ENCODE measurements around the gene SGO2.

DNA sequence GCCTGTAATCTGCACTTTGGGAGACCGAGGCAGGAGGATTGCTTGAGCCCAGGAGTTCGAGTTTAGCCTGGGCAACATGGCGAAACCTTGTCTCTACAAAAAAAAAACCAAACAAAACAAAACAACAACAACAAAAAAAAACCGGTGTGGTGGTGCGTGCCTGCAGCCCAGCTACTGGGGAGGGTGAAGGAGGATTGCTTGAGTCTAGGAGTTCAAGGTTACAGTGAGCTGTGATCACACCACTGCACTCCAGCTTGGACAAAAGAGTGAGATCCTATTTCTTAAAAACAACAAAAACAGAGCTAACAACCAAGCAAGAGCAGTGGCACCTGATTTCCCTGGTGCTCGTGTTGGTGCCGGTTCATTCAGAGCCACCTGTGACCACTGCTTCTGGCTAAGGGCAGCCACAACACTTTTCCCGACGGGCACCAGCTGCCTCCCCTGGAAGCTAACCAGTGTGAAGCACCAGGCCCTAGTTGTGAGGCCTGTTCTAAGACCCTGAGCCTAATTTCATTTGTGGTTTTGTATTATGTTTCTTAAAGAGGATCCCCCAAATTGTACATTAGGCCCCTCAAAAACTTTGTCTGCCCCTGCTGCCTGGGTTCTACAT lies 61.1 kb downstream of the SGO2 start:
- TF ChIP-seq EP300 (IDR thresholded peaks at IDR 0.05) = no peak
- no peak for TF ChIP-seq POLR2A (IDR thresholded peaks at IDR 0.05)
- TF ChIP-seq, protein P1, sequence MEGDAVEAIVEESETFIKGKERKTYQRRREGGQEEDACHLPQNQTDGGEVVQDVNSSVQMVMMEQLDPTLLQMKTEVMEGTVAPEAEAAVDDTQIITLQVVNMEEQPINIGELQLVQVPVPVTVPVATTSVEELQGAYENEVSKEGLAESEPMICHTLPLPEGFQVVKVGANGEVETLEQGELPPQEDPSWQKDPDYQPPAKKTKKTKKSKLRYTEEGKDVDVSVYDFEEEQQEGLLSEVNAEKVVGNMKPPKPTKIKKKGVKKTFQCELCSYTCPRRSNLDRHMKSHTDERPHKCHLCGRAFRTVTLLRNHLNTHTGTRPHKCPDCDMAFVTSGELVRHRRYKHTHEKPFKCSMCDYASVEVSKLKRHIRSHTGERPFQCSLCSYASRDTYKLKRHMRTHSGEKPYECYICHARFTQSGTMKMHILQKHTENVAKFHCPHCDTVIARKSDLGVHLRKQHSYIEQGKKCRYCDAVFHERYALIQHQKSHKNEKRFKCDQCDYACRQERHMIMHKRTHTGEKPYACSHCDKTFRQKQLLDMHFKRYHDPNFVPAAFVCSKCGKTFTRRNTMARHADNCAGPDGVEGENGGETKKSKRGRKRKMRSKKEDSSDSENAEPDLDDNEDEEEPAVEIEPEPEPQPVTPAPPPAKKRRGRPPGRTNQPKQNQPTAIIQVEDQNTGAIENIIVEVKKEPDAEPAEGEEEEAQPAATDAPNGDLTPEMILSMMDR (IDR thresholded peaks at IDR 0.05) = no peak
- TF ChIP-seq POLR2AphosphoS5 (IDR thresholded peaks at IDR 0.05) = no peak
